D721Med (cell line): Measurements from ENCODE around the gene TMEM30B.
"Not testable (repeated sequence)": the region's sequence is repeated elsewhere in the genome, so short reads cannot be mapped to it uniquely, and the experiment has no call there.

Source experiments
- DNase-seq: peaks from one replicate; pipeline ENCODE4 v3.0.0; 2011; ENCODE audit warnings: low spot score; ENCODE audit not compliant: insufficient read length
- FAIRE-seq: peaks from 2 replicates; lab custom pipeline; 2011; peaks lifted over from hg19 to GRCh38; lab: Jason Lieb, UNC
- CTCF ChIP-seq: IDR thresholded peaks from 2 replicates; pipeline ENCODE4 v1.5.1; 2012; ENCODE audit warnings: mild to moderate bottlenecking, control low read depth; ENCODE audit not compliant: insufficient read depth; ENCODE audit errors: missing control alignments

TMEM30B gene

GRCh38 chr14:61325166-61325565 is 44.0 kb upstream of the TMEM30B start:
- FAIRE-seq (peak; percentile 46), DNase-seq (no peak)
- TF ChIP-seq CTCF, result no peak

- no peak for DNase-seq
- no peak for FAIRE-seq
- no peak for TF ChIP-seq CTCF
These were observed 42.8 kb upstream of the TMEM30B start for GRCh38 chr14:61323970-61324369.

GRCh38 chr14:61322799-61323290 is 41.7 kb upstream of the TMEM30B start:
- no peak for DNase-seq
- TF ChIP-seq CTCF, result no peak
- no peak for FAIRE-seq

- no peak for TF ChIP-seq CTCF
- FAIRE-seq, result no peak
These were observed 41.1 kb upstream of the TMEM30B start for GRCh38 chr14:61322011-61322798.

GRCh38 chr14:61321385-61322010 is 40.4 kb upstream of the TMEM30B start, which contains the start of gene PRKCH:
TSS of gene PRKCH (plus strand) at chr14:61321579. CDS start at chr14:61322102, 523 bp downstream.
- TF ChIP-seq CTCF, result no peak
- peak; percentile 54 for DNase-seq
- no peak for FAIRE-seq

More at GRCh38 chr14:61322011-61322798, 41.1 kb upstream of the TMEM30B start:
- DNase-seq, result no peak

GRCh38 chr14:61320806-61321384 is 39.8 kb upstream of the TMEM30B start:
- DNase-seq (no peak), FAIRE-seq (no peak)
- no peak for TF ChIP-seq CTCF

GRCh38 chr14:61320170-61320569 is 39.0 kb upstream of the TMEM30B start:
- not testable (repeated sequence) for DNase-seq, FAIRE-seq
